HL-60 (cell line): ENCODE data around the gene PSAP.
"Not testable (repeated sequence)": the region's sequence is repeated elsewhere in the genome, so short reads cannot be mapped to it uniquely, and the experiment has no call there.

ENCODE experiments used
- GABPA ChIP-seq: IDR thresholded peaks from 2 replicates; pipeline ENCODE4 v1.6.1; 2012; ENCODE audit warnings: low read depth
- POLR2AphosphoS5 ChIP-seq: IDR thresholded peaks from 2 replicates; pipeline ENCODE4 v1.6.1; 2012; ENCODE audit warnings: low read depth
- TF ChIP-seq, protein P1 (sequence below): IDR thresholded peaks from one replicate; pipeline ENCODE4 v1.5.1; 2011; ENCODE audit warnings: low read length, control low read depth, inconsistent platforms; ENCODE audit not compliant: insufficient read depth

DNA sequence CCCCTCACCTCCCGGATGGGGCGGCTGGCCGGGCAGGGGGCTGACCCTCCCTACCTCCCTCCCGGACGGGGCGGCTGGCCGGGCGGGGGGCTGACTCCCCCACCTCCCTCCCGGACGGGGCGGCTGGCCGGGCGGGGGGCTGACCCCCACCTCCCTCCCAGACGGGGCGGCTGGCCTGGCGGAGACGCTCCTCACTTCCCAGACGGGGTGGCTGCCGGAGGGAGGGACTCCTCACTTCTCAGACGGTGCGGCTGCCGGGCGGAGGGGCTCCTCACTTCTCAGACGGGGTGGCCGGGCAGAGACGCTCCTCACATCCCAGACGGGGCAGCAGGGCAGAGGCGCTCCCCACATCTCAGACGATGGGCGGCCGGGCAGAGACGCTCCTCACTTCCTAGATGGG is 18.6 kb upstream of the PSAP start:
- TF ChIP-seq POLR2AphosphoS5, GABPA: not testable (repeated sequence)
- TF ChIP-seq, protein P1, sequence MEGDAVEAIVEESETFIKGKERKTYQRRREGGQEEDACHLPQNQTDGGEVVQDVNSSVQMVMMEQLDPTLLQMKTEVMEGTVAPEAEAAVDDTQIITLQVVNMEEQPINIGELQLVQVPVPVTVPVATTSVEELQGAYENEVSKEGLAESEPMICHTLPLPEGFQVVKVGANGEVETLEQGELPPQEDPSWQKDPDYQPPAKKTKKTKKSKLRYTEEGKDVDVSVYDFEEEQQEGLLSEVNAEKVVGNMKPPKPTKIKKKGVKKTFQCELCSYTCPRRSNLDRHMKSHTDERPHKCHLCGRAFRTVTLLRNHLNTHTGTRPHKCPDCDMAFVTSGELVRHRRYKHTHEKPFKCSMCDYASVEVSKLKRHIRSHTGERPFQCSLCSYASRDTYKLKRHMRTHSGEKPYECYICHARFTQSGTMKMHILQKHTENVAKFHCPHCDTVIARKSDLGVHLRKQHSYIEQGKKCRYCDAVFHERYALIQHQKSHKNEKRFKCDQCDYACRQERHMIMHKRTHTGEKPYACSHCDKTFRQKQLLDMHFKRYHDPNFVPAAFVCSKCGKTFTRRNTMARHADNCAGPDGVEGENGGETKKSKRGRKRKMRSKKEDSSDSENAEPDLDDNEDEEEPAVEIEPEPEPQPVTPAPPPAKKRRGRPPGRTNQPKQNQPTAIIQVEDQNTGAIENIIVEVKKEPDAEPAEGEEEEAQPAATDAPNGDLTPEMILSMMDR: not testable (repeated sequence)
